HCT116 (cell line): Measurements from ENCODE around the gene VAV2. TPM values are rescaled to one million over a fixed set of nuclear protein-coding genes. Genes with fewer than 3 reads are reported as not detected.

ENCODE experiments used
- ATAC-seq: fragments of 200-7000 bp; cut with Tn5 transposase; 2 replicates; pipeline ENCODE4 v1.9.1; 2020; ENCODE audit warnings: mild to moderate bottlenecking, moderate library complexity
- BruUV-seq: library from RNA; stranded (reverse); fragments of 400-500 nt; replicated peaks from 2 replicates; lab custom pipeline; 2021; lab: Mats Ljungman, UMichigan
- CTCF ChIA-PET: fragments of 300-600 bp; sonication (Branson Sonifier 250); formaldehyde crosslinking; loops from one replicate; lab custom pipeline; 2021; ENCODE audit warnings: antibody characterized with exemption; lab: Charles Lee
- POLR2A ChIA-PET: fragments of 300-600, 350-600 bp; sonication (Branson Sonifier 250); formaldehyde crosslinking; loops from one replicate; lab custom pipeline; 2021; ENCODE audit warnings: antibody characterized with exemption; lab: Charles Lee
- RAD21 ChIA-PET, 2 experiments: fragments of 300-600 bp; sonication (Branson Sonifier 250); formaldehyde crosslinking; loops; one replicate each; lab custom pipeline; 2023; ENCODE audit warnings: low total read pairs in 2 of 2; ENCODE audit not compliant: uncharacterized antibody in 2 of 2, unreplicated experiment in 2 of 2, low non-redundant PET in 1 of 2; lab: Charles Lee
- DNase-seq: peaks from one replicate; pipeline ENCODE4 v3.0.0-alpha.2; 2010; ENCODE audit warnings: low read depth, low spot score
- H2AFZ ChIP-seq: fragments of 200-600 bp; shearing (Covaris generic), sonication (generic); 2 replicates; pipeline ENCODE4 v1.6.1; 2017; ENCODE audit warnings: low read depth, mixed run types, mixed read lengths, antibody characterized with exemption, low read length; ENCODE audit not compliant: poor library complexity, severe bottlenecking
- H3K27ac ChIP-seq: 2 replicates; pipeline ENCODE4 v1.5.1; 2012; ENCODE audit warnings: low read depth, low read length
- H3K27me3 ChIP-seq: fragments of 200-600 bp; sonication (generic); 2 replicates; pipeline ENCODE4 v1.6.1; 2016; ENCODE audit warnings: mixed run types, low read length, mixed read lengths; ENCODE audit not compliant: insufficient read depth
- H3K36me3 ChIP-seq, 2 experiments: fragments of 200-500 bp in 1 of 2; fragments of 200-600 bp in 1 of 2; sonication (Bioruptor generic) in 1 of 2; sonication (generic) in 1 of 2; 2 replicates each; pipeline versions ENCODE4 v1.5.1 to v1.6.1; 2014 to 2016; ENCODE audit warnings: low read length in 2 of 2, inconsistent platforms in 1 of 2, mixed read lengths in 1 of 2, mixed run types in 1 of 2; ENCODE audit not compliant: insufficient read depth in 2 of 2, control insufficient read depth in 1 of 2
- H3K4me1 ChIP-seq, 2 experiments: fragments of 200-600 bp in 1 of 2; sonication (generic) in 1 of 2; 2 replicates each; pipeline versions ENCODE4 v1.5.1 to v1.6.1; 2012 to 2017; ENCODE audit warnings: low read length in 2 of 2, inconsistent platforms in 1 of 2, mild to moderate bottlenecking in 1 of 2, mixed read lengths in 1 of 2, mixed run types in 1 of 2, moderate library complexity in 1 of 2; ENCODE audit not compliant: insufficient read depth in 2 of 2, control insufficient read depth in 1 of 2
- H3K4me2 ChIP-seq: fragments of 200-600 bp; sonication (generic); 2 replicates; pipeline ENCODE4 v1.6.1; 2017; ENCODE audit warnings: mixed run types, low read length, mixed read lengths
- H3K4me3 ChIP-seq, 2 experiments: fragments of 200-600 bp in 1 of 2; sonication (generic) in 1 of 2; replicated peaks in 1 of 2; 2 replicates each; pipeline ENCODE4 v1.5.1; 2011 to 2016; ENCODE audit warnings: low read length in 2 of 2, control low read depth in 1 of 2, low read depth in 1 of 2, mild to moderate bottlenecking in 1 of 2, mixed read lengths in 1 of 2, mixed run types in 1 of 2
- H3K79me2 ChIP-seq: fragments of 200-600 bp; sonication (generic); 2 replicates; pipeline ENCODE4 v1.6.1; 2017; ENCODE audit warnings: mild to moderate bottlenecking, mixed run types, low read length, moderate library complexity, mixed read lengths; ENCODE audit not compliant: insufficient read depth
- H3K9ac ChIP-seq: fragments of 200-600 bp; sonication (generic); 2 replicates; pipeline ENCODE4 v1.6.1; 2016; ENCODE audit warnings: low read length, mixed read lengths
- H3K9me2 ChIP-seq: fragments of 200-600 bp; sonication (generic), shearing (Covaris generic); 2 replicates; pipeline ENCODE4 v1.6.1; 2017; ENCODE audit warnings: mixed run types, mild to moderate bottlenecking, moderate library complexity; ENCODE audit not compliant: insufficient read depth
- H3K9me3 ChIP-seq, 2 experiments: fragments of 200-500 bp in 1 of 2; fragments of 200-600 bp in 1 of 2; sonication (Bioruptor generic) in 1 of 2; sonication (generic) in 1 of 2; 2 replicates each; pipeline ENCODE4 v1.6.1; 2014 to 2017; ENCODE audit warnings: low read length in 2 of 2, mixed read lengths in 2 of 2, inconsistent platforms in 1 of 2, low read depth in 1 of 2, mild to moderate bottlenecking in 1 of 2, mixed run types in 1 of 2, moderate library complexity in 1 of 2; ENCODE audit not compliant: control insufficient read depth in 1 of 2, insufficient read depth in 1 of 2
- H4K20me1 ChIP-seq: fragments of 200-600 bp; sonication (generic), shearing (Covaris generic); 2 replicates; pipeline ENCODE4 v1.6.1; 2017; ENCODE audit warnings: mixed run types, mild to moderate bottlenecking, moderate library complexity; ENCODE audit not compliant: insufficient read depth
- CBX3 ChIP-seq: IDR thresholded peaks from 2 replicates; pipeline ENCODE4 v1.6.1; 2012; ENCODE audit warnings: low read depth
- ELF1 ChIP-seq: IDR thresholded peaks from 2 replicates; pipeline ENCODE4 v1.6.1; 2012; ENCODE audit warnings: low read depth, borderline replicate concordance
- EZH2phosphoT487 ChIP-seq: fragments of 200-600 bp; IDR thresholded peaks from 2 replicates; pipeline ENCODE4 v1.6.1; 2018; ENCODE audit warnings: antibody characterized with exemption, borderline replicate concordance
- POLR2A ChIP-seq: IDR thresholded peaks from 2 replicates; pipeline ENCODE4 v1.7.0; 2011; ENCODE audit warnings: borderline replicate concordance; ENCODE audit not compliant: insufficient read depth, insufficient read length; ENCODE audit errors: extremely low read depth
- POLR2AphosphoS5 ChIP-seq: IDR thresholded peaks from 2 replicates; pipeline ENCODE4 v1.6.1; 2011; ENCODE audit warnings: mild to moderate bottlenecking, low read depth, low read length, moderate library complexity
- RAD21 ChIP-seq: IDR thresholded peaks from 2 replicates; pipeline ENCODE4 v1.6.1; 2012; ENCODE audit warnings: low read depth, mild to moderate bottlenecking
- YY1 ChIP-seq: IDR thresholded peaks from 2 replicates; pipeline ENCODE4 v1.6.1; 2011; ENCODE audit warnings: low read length, low read depth, moderate library complexity, mild to moderate bottlenecking; ENCODE audit not compliant: insufficient replicate concordance; ENCODE audit errors: extremely low read depth
- ZFX ChIP-seq: fragments of 450-650 bp; IDR thresholded peaks from 2 replicates; pipeline ENCODE4 v1.6.1; 2017
- ZNF274 ChIP-seq: fragments of 200-500 bp; sonication (Bioruptor generic); IDR thresholded peaks from 2 replicates; pipeline ENCODE4 v1.6.1; 2014; ENCODE audit warnings: mild to moderate bottlenecking, low read depth, low read length, inconsistent platforms
- intact Hi-C: fragments of 100-400 bp; cut with micrococcal nuclease; formaldehyde crosslinking; loops from 2 replicates; pipeline ENCODE4 v1.10.0; 2022
- total RNA-seq: library from RNA; stranded (reverse); gene quantifications from one replicate; pipeline ENCODE4 v1.2.1, GENCODE V29; 2021; ENCODE audit not compliant: unreplicated experiment
- TF ChIP-seq, protein P1 (sequence below): IDR thresholded peaks from 2 replicates; pipeline ENCODE4 v1.6.1; 2011; ENCODE audit warnings: mild to moderate bottlenecking, low read length, moderate library complexity; ENCODE audit not compliant: insufficient replicate concordance; ENCODE audit errors: extremely low read depth
- TF ChIP-seq, protein P2 (sequence below): IDR thresholded peaks from 2 replicates; pipeline ENCODE4 v1.6.1; 2012
- TF ChIP-seq, protein P3 (sequence below), 3 experiments: fragments of 200-600 bp in 1 of 3; sonication (generic) in 1 of 3; IDR thresholded peaks in 2 of 3; conservative IDR thresholded peaks in 1 of 3; 2 replicates each; pipeline ENCODE4 v1.5.1; 2012 to 2017; ENCODE audit warnings: low read depth in 2 of 3, low read length in 2 of 3, antibody characterized with exemption in 1 of 3, borderline replicate concordance in 1 of 3, control low read depth in 1 of 3, mild to moderate bottlenecking in 1 of 3, mixed read lengths in 1 of 3, mixed run types in 1 of 3, moderate library complexity in 1 of 3; ENCODE audit not compliant: insufficient read depth in 1 of 3

VAV2 gene
- total RNA-seq, 1 experiment from 2014 or later: 33.2 TPM

DNA sequence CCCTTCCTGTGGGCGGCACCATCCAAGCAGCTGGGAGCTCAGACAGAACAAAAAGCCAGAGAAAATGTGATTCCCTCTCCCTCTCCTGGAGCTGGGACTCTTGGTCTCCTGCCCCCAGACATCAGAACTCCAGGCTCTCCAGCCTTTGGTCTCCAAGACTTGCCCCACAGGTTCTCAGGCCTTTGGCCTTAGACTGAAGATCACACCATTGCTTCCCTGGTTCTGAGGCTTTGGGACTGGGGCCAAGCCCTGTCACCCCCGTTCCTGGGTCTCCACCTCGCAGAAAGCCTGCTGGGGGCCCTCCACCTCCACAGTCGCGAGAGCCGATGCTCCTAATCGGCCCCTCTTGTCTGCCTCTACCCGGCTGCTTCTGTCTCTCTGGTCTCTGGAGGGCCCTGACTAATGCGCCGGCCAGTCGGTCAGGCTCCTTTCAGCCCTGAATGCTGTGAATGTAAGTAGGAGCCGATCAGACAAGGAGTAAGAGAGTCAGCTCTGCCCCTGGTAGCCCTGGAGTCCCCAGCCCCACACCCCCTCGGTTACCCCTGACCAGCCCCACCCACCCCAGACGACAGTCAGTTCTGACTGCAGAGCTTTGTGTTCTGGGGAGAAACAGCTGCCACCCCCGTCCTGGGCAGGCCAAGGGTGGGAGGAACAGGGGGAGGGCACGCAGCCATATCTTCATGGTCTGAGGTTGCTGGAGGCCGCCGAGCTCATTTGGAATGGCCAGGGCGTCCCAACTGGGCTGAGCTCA lies 57.5 kb downstream of the VAV2 start:
- TF ChIP-seq ZFX: no peak
- no peak for TF ChIP-seq EZH2phosphoT487
- TF ChIP-seq, protein P1, sequence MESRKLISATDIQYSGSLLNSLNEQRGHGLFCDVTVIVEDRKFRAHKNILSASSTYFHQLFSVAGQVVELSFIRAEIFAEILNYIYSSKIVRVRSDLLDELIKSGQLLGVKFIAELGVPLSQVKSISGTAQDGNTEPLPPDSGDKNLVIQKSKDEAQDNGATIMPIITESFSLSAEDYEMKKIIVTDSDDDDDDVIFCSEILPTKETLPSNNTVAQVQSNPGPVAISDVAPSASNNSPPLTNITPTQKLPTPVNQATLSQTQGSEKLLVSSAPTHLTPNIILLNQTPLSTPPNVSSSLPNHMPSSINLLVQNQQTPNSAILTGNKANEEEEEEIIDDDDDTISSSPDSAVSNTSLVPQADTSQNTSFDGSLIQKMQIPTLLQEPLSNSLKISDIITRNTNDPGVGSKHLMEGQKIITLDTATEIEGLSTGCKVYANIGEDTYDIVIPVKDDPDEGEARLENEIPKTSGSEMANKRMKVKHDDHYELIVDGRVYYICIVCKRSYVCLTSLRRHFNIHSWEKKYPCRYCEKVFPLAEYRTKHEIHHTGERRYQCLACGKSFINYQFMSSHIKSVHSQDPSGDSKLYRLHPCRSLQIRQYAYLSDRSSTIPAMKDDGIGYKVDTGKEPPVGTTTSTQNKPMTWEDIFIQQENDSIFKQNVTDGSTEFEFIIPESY: no peak
- TF ChIP-seq, protein P2, sequence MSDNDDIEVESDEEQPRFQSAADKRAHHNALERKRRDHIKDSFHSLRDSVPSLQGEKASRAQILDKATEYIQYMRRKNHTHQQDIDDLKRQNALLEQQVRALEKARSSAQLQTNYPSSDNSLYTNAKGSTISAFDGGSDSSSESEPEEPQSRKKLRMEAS: no peak
- TF ChIP-seq CBX3: no peak
- TF ChIP-seq, protein P3, sequence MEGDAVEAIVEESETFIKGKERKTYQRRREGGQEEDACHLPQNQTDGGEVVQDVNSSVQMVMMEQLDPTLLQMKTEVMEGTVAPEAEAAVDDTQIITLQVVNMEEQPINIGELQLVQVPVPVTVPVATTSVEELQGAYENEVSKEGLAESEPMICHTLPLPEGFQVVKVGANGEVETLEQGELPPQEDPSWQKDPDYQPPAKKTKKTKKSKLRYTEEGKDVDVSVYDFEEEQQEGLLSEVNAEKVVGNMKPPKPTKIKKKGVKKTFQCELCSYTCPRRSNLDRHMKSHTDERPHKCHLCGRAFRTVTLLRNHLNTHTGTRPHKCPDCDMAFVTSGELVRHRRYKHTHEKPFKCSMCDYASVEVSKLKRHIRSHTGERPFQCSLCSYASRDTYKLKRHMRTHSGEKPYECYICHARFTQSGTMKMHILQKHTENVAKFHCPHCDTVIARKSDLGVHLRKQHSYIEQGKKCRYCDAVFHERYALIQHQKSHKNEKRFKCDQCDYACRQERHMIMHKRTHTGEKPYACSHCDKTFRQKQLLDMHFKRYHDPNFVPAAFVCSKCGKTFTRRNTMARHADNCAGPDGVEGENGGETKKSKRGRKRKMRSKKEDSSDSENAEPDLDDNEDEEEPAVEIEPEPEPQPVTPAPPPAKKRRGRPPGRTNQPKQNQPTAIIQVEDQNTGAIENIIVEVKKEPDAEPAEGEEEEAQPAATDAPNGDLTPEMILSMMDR (IDR thresholded peaks at IDR 0.05 in 2 of 3, conservative IDR thresholded peaks at IDR 0.05 in 1 of 3; ENCODE audit: borderline replicate concordance in 1 of 3, insufficient read depth in 1 of 3, low read depth in 2 of 3, low read length in 2 of 3): no peak
- no peak for TF ChIP-seq POLR2A
- no peak for TF ChIP-seq RAD21
- no peak for TF ChIP-seq YY1
- no peak for TF ChIP-seq POLR2AphosphoS5
- TF ChIP-seq ELF1: no peak
- no peak for TF ChIP-seq ZNF274
- TF ChIP-seq, all 23 proteins: peak for 0
- Histone ChIP-seq H3K9me2 (no peaks in the 10 kb centered on the region), H3K79me2 (peaks cover 8% of the 10 kb centered on the region; the same call in 1 of the 2 replicates), H3K9ac (no peak overlapping the region), H3K36me3 (peaks cover 0 to 7% of the 10 kb centered on the region in 2 experiments; a peak in 1 of 4 replicates), H3K27me3 (no peaks in the 10 kb centered on the region), H3K4me3 (no peak overlapping the region), H4K20me1 (no peaks in the 10 kb centered on the region), H3K4me1 (peaks cover 7 to 16% of the 10 kb centered on the region in 2 experiments; a peak in 3 of 4 replicates), H3K9me3 (no peaks in the 10 kb centered on the region), H2AFZ (no peak overlapping the region), H3K27ac (no peak overlapping the region), H3K4me2 (no peak overlapping the region)
- DNase-seq (no peak), ATAC-seq (no peak)
- ChIA-PET POLR2A (no interaction called here), CTCF (no interaction called here), RAD21 (no interaction called here)
- BruUV-seq: no TSS peak
- intact Hi-C loops: no loop called here
